ENCODE data around the gene MOCS1.

MOCS1 gene

GRCh38 chr6:39861663-39862062, 72.6 kb downstream of the MOCS1 start:
- Histone ChIP-seq H3K9me3 (ENCODE audit: insufficient read depth, low read length) (no peaks in the 10 kb centered on the region), H3K4me3 (ENCODE audit: insufficient read length, low read depth) (no peak overlapping the region), H3K36me3 (ENCODE audit: insufficient read depth, insufficient read length, low read length) (peaks cover 27% of the 10 kb centered on the region), H3K27me3 (ENCODE audit: insufficient read depth, insufficient read length) (no peaks in the 10 kb centered on the region), H3K4me1 (ENCODE audit: insufficient read depth, insufficient read length) (no peaks in the 10 kb centered on the region), H3K9ac (ENCODE audit: insufficient read length, low read depth) (no peak overlapping the region)
- no peak for TF ChIP-seq YY1 (IDR thresholded peaks at IDR 0.05; ENCODE audit: insufficient read depth, insufficient read length)
- TF ChIP-seq SUZ12 (IDR thresholded peaks at IDR 0.05; ENCODE audit: extremely low read depth, insufficient read depth, insufficient read length): no peak
- TF ChIP-seq ZNF274 (IDR thresholded peaks at IDR 0.05; ENCODE audit: low read depth, low read length): no peak
- no peak for DNase-seq (ENCODE audit: low read depth, low spot score)

GRCh38 chr6:39859025-39859424, 75.2 kb downstream of the MOCS1 start:
- Histone ChIP-seq H3K4me3 (ENCODE audit: insufficient read length, low read depth) (no peak overlapping the region), H3K9me3 (ENCODE audit: insufficient read depth, low read length) (no peaks in the 10 kb centered on the region), H3K36me3 (ENCODE audit: insufficient read depth, insufficient read length, low read length) (peaks cover 28% of the 10 kb centered on the region), H3K9ac (ENCODE audit: insufficient read length, low read depth) (no peak overlapping the region), H3K27me3 (ENCODE audit: insufficient read depth, insufficient read length) (no peaks in the 10 kb centered on the region), H3K4me1 (ENCODE audit: insufficient read depth, insufficient read length) (no peaks in the 10 kb centered on the region)
- no peak for TF ChIP-seq SUZ12 (IDR thresholded peaks at IDR 0.05; ENCODE audit: extremely low read depth, insufficient read depth, insufficient read length)
- no peak for TF ChIP-seq YY1 (IDR thresholded peaks at IDR 0.05; ENCODE audit: insufficient read depth, insufficient read length)
- no peak for TF ChIP-seq ZNF274 (IDR thresholded peaks at IDR 0.05; ENCODE audit: low read depth, low read length)
- no peak for DNase-seq (ENCODE audit: low read depth, low spot score)

DNA sequence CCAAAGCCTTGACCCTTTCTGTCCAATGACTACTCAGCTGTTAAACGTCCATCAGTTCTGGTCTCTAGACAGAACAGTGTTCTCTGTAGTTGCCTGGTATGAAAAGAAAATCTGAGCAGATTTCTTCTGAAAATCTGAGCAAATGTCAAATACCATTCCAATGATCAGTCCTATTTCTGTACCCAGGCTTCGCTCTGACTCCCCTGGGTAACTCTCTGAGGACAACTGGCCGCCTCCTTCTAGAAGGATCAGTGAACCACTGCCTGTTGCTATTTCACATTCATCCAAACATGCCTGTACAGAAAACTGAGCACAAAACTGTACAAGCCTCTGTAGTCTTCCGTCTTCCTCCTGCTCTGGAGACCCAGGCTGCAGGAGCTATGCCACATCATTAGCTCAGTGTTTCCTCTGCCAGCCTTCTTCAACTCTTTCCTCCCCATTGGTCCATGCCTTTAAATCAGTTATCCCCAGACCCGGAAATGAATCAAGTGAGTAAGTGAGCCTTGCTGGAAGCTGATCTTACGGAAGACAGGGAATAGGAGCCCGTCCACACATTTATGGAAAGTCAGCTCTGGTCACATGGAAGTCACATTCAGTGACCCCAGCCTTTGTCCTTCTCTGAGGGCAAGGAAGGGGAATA, 78.8 kb downstream of the MOCS1 start:
- Histone ChIP-seq H3K4me3 (ENCODE audit: insufficient read length, low read depth) (no peak overlapping the region), H3K4me1 (ENCODE audit: insufficient read depth, insufficient read length) (no peaks in the 10 kb centered on the region), H3K9me3 (ENCODE audit: insufficient read depth, low read length) (no peaks in the 10 kb centered on the region), H3K36me3 (ENCODE audit: insufficient read depth, insufficient read length, low read length) (peaks cover 21% of the 10 kb centered on the region), H3K9ac (ENCODE audit: insufficient read length, low read depth) (no peak overlapping the region), H3K27me3 (ENCODE audit: insufficient read depth, insufficient read length) (no peaks in the 10 kb centered on the region)
- DNase-seq (ENCODE audit: low read depth, low spot score): no peak
- no peak for TF ChIP-seq SUZ12 (IDR thresholded peaks at IDR 0.05; ENCODE audit: extremely low read depth, insufficient read depth, insufficient read length)
